ENCODE measurements around the gene TRPT1.
"Not testable (repeated sequence)": the region's sequence is repeated elsewhere in the genome, so short reads cannot be mapped to it uniquely, and the experiment has no call there.

TRPT1 gene

DNA sequence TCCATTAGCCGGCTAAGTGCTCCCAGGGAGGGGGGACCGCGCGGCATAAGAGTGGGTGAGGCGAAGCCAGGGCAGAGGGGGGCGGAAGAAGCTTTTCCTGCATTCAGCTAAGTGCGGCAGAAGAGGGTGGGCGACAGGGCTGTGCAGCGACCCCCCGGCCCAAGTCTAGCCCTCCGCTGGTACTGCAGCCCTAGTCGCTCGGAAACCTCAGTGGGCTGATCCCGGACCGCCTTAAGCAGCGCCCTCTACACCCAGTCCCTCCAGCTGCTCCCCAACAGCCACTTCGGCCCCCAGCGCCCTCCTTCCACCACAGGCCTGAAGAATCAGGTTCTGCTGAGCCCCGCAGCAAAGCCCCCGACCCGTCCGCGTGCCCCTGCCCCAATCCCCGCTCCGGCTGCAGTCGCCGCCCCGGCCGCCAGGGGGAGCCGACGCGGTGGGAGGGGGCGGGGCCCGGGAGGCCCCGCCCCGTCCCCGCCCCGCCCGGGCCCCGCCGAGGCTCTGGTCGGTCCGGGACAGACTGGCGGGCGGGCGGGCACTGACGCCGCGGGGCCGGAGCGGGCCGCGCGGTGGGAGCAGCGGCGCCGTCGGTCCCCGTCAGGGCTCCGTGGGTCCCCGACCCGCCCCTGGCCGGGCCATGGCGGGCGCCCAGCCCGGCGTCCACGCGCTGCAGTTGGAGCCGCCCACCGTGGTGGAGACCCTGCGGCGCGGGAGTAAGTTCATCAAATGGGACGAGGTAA lies 25.2 kb upstream of the TRPT1 start, which contains the start of gene PLCB3:
PLCB3 (plus strand) TSS at position 515 of the 737 bp plus-strand sequence; CDS start at position 635, 120 bp downstream.
- peak within 1 kb of the TSS; percentile 89 for H3K4me3 Mint-ChIP-seq
- peak within 1 kb of the TSS; percentile 71 for H3K27ac Mint-ChIP-seq
- H3K36me3 Mint-ChIP-seq (ENCODE audit: low read depth), result peaks cover 2% of the 10 kb centered on the region
- H3K27me3 Mint-ChIP-seq (ENCODE audit: low read depth), result no peaks in the 10 kb centered on the region
- peaks cover 21% of the 10 kb centered on the region for H3K4me1 Mint-ChIP-seq (ENCODE audit: low read depth)
- H3K9me3 Mint-ChIP-seq, result no peaks in the 10 kb centered on the region

DNA sequence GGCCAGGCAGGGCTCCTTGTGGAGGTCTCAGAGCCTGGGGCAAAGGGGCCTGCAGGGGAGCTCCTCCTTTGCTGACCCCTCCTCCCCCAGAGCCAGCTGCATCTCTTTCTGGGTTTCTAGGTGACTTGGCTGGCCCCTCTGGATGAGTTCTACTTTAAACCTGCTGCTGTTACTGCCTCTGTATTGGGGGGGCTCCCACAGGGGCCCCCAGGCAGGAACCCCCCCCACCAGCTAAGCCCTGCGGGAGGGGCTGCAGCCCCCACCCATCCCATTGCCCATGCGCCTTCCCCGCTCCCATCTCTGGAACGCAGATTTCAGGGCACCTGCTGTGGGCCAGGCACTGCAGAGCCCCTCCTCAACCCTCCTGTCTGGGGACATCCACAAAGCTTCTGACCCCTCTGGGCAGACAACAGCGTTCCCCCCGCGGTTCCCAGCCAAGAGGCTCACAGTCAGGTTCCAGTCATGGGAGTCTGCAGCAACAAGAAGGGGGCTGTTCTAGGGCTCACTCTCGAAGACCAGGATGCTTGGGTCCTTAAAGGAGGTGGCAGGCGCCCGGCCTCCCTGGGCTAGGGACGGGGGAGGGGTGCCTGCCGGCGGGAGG lies 24.5 kb upstream of the TRPT1 start:
- Mint-ChIP-seq H3K36me3 (ENCODE audit: low read depth) (peaks cover 2% of the 10 kb centered on the region), H3K4me1 (ENCODE audit: low read depth) (peaks cover 23% of the 10 kb centered on the region), H3K27me3 (ENCODE audit: low read depth) (no peaks in the 10 kb centered on the region), H3K9me3 (no peaks in the 10 kb centered on the region), H3K4me3 (peak overlapping the region; percentile 74), H3K27ac (no peak overlapping the region)

DNA sequence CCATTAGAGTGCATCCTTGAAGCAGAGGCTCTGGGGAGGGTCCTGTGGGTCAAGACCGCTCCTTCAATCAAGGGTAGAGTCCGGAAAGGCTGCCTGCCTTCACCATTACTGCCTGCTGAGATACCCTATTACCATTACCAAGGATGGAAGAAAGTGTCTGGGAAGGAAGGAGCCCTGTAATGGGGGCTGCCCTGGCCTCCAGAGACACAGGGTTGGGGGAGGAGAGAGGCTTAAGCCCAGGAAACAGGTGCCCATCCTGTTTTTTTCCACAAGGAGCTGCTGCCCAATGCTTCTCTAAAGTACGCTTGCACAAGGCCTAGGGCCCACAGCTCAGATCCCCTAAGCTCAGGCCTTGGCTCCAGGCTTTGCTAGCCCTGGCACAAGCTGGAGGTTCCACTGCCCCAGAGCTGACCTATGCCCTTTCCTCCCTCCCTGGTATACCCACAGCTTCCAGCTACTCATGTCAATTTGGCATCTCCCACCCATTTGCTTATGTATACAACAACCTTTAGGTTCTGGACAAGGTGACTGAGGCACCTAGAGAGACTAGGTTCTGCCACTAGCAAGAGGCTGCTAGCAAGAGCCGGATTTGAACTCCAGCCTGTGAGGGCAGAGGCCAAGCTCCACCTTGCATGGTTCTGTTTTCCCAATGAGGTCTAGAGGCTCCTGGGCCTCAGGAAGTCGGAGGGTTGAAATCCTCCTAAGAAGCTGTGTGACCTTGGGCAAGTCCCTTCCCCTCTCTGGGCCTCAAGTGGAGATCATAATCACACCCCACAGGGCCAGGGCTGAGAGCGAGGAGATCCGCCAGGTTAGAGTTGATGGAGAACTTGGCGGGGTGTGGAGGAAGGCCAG lies 23.8 kb upstream of the TRPT1 start:
- Mint-ChIP-seq H3K27me3 (ENCODE audit: low read depth) (no peaks in the 10 kb centered on the region), H3K36me3 (ENCODE audit: low read depth) (no peaks in the 10 kb centered on the region), H3K4me3 (peak overlapping the region; percentile 59), H3K9me3 (no peaks in the 10 kb centered on the region), H3K27ac (no peak overlapping the region), H3K4me1 (ENCODE audit: low read depth) (peaks cover 27% of the 10 kb centered on the region)

DNA sequence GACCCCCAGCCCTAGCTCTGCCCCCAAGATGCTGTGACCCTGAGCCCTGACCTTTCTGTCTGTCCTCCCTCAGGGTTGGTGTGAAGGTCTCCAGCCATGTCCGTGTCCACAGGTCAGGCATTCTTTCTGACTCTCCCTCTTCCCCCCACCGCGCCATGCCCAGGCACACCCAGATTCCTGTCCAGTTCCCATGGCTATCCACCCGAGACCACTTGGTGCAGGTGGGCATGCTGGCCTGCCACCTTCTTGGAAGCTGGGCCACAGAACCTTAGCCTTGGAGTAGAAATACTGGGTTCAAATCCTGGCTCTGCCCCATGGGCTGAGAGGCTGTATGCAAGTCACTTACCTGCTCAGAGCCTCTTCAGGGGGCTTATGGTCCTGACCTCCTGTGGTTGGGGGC lies 23.1 kb upstream of the TRPT1 start:
- no peaks in the 10 kb centered on the region for H3K27me3 Mint-ChIP-seq (ENCODE audit: low read depth)
- H3K36me3 Mint-ChIP-seq (ENCODE audit: low read depth), result no peaks in the 10 kb centered on the region
- no peaks in the 10 kb centered on the region for H3K9me3 Mint-ChIP-seq
- H3K4me3 Mint-ChIP-seq, result no peak overlapping the region
- H3K27ac Mint-ChIP-seq, result no peak overlapping the region
- peaks cover 27% of the 10 kb centered on the region for H3K4me1 Mint-ChIP-seq (ENCODE audit: low read depth)

DNA sequence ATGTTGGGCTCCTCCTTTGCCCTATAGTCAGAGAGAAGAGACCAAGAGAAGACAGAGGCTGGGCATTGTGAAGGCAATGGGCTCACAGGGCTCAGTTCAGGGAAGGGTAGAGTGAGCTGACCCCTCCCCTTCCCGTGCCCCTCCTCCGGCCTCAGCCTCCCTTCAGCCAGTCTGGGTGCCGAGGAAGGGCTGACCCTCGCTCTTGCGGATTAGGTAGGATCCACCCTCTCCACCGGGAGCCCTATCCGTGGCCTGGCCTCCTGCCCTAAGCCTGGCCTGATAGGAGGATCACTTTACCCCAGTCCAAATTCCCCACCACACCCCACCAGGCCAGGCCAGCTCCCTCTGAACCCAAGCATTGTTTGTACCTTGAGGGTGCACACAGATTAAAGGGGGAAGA lies 22.6 kb upstream of the TRPT1 start:
- H3K27me3 Mint-ChIP-seq (ENCODE audit: low read depth), result no peaks in the 10 kb centered on the region
- no peaks in the 10 kb centered on the region for H3K36me3 Mint-ChIP-seq (ENCODE audit: low read depth)
- peak overlapping the region; percentile 75 for H3K4me3 Mint-ChIP-seq
- H3K27ac Mint-ChIP-seq, result no peak overlapping the region
- H3K4me1 Mint-ChIP-seq (ENCODE audit: low read depth), result peaks cover 25% of the 10 kb centered on the region
- H3K9me3 Mint-ChIP-seq, result no peaks in the 10 kb centered on the region

DNA sequence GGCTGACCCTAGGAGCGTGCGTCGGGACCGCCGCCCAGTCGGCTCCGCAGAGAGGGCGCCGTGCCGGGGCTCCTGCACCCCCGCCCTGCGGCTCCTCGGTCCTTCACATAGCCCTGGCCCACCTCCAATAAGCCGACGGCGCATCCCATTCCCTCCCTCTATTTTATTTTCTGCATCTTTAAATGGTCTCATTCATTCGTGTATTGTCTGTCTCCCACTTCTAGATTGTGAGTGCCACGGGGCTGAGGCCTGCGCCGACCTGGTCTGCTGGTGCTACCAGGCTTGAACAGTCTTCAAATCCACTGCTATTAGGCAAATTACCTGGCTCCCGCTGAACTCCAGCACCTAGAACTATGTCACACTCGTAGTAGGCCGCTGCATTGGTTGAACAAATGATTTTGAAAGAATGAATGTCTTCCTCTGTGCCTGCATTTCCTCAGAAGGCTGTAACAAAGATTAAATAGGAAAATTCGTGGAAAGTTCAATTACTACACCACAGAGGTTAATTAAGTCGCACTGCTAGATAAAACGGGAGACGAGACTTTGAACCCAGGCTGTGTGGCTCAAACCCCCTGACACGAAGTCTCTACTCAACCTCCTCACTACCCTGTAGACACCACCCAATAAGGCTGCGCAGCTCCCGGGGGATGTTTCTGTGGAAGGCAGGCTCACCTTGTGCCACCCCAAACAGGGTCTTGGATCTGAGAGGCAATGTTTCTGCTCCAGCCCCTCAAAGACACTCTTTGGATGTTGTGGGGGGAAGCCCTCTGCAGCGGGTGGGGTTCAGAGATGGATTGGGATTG lies 21.9 kb upstream of the TRPT1 start:
- no peaks in the 10 kb centered on the region for H3K27me3 Mint-ChIP-seq (ENCODE audit: low read depth)
- no peaks in the 10 kb centered on the region for H3K36me3 Mint-ChIP-seq (ENCODE audit: low read depth)
- peak overlapping the region; percentile 36 for H3K27ac Mint-ChIP-seq
- peak overlapping the region; percentile 75 for H3K4me3 Mint-ChIP-seq
- H3K4me1 Mint-ChIP-seq (ENCODE audit: low read depth), result peaks cover 29% of the 10 kb centered on the region
- H3K9me3 Mint-ChIP-seq, result no peaks in the 10 kb centered on the region

DNA sequence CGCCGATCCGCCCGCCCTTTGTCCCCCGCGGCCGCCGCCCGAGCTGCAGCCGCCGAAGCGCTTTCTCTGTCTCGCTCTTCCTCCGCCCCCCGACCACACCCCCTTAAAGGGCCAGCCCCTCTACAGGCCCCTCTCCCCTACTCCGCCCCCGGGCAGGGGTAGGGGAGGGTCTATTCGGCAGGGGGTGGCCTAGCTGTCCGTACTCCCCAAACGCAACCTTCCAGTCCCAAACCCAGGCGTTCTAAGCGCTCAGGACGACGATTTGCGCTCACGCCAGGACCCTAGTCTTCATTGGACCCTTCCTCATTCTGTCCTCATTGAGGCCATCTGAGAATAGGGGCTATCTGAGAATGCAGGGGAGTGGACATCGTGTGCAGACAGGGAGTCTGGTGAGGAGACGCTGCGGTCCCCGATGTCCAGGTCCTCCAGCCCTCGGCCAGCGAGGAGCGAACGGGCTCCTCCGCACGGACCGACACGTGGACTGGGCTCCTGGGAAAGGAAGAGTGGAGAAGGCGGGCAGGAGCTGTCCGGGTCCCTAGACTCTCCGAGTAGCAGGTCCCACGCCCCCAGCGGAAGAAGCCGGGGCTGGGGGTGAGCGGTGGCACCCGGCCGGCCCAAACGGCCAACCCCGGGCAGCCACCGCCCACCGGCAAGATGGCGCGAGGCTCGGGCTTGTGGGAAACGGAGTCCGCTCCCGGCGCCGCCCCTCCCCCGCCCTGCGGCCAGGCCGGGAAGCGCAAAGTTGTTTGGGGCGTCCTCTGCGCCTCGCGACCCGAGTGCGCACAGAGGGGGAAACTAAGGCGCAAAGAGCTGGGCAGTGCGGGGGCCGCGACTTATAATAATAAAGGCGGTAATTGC lies 21.1 kb upstream of the TRPT1 start, which contains the start of gene PPP1R14B:
PPP1R14B (minus strand) TSS at position 73 of the 858 bp plus-strand sequence. CDS start 270 bp downstream, outside the sequence.
- no peaks in the 10 kb centered on the region for H3K9me3 Mint-ChIP-seq
- H3K27ac Mint-ChIP-seq, result peak within 1 kb of the TSS; percentile 79
- H3K36me3 Mint-ChIP-seq (ENCODE audit: low read depth), result no peaks in the 10 kb centered on the region
- H3K4me3 Mint-ChIP-seq, result peak within 1 kb of the TSS; percentile 88
- H3K27me3 Mint-ChIP-seq (ENCODE audit: low read depth), result no peaks in the 10 kb centered on the region
- H3K4me1 Mint-ChIP-seq (ENCODE audit: low read depth), result peaks cover 32% of the 10 kb centered on the region

DNA sequence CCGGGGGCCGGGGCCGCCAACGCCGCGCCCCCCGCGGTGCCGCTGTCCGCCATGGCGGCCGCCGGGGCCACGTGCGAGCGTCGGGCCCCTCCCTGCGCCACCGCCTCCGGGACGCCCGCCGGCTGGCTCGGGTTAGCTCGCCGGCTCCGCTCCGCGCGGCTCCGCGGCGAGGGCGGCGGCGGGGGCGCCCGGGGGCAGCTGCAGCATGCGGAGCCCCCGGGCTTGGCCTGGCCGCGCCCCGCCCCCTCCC lies 20.6 kb upstream of the TRPT1 start:
- H3K27me3 Mint-ChIP-seq (ENCODE audit: low read depth); H3K36me3 Mint-ChIP-seq (ENCODE audit: low read depth); H3K27ac Mint-ChIP-seq; H3K9me3 Mint-ChIP-seq: not testable (repeated sequence)
- peak overlapping the region; percentile 88 for H3K4me3 Mint-ChIP-seq
- peaks cover 28% of the 10 kb centered on the region for H3K4me1 Mint-ChIP-seq (ENCODE audit: low read depth)

DNA sequence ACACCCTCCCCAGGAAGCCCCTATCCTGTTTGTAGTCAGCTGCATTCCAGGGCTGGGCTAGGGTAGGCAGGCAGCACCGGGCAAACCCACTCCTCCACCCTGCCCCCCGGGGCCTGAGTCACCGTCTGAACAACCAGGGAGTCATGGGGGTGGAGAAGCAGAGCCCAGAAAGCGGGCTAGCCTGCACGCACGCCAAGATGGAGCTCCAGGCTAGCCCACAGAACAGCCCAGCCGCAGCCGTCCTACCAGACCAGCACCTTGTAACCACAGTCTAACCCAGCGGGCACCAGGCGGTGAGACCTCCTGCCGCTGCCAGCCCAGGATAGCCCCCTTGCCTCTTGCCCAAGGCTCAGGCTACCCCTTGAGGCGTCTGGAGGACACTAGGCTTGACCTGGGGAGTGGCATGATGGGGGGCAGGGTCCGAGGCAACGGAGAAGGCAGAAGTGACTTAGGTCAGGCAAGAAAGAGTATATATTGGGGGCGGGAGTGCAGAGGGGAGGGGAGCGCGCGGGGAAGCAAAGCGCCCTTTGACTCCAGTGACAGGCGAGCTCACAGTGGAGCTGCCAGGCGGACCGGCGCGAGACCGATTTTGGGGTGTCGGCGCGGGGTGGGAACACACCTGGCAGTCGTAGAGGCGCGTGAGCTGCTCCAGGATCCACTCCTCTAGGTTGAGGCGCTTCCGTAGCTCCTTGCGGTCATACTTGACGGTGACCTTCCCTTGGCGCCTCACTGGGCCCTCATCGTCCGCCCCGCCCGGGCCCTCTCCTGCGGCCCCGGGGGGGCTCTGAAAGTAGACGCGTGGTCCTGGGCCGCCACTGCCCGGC lies 20.0 kb upstream of the TRPT1 start:
- no peaks in the 10 kb centered on the region for H3K36me3 Mint-ChIP-seq (ENCODE audit: low read depth)
- H3K4me1 Mint-ChIP-seq (ENCODE audit: low read depth), result peaks cover 28% of the 10 kb centered on the region

DNA sequence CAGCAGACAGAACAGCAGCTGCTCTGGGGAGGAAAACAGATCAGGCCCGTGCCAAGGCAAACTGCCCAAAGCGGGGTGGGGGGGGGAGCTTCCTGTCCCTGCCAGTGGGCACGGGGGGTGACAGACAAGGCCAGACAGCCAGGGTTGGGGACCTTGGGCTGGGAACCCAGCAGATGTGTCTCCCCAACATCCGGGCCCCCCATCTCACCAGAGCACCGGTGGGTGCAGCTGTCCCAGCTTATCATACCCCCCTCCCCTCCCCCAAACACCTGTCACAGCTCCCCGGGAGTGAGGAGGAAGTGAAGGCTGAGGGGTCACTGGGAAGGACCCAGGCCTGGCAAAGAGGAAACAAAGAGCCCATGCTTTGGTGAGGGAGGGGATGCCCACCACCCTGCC lies 19.4 kb upstream of the TRPT1 start:
- H3K36me3 Mint-ChIP-seq (ENCODE audit: low read depth), result no peaks in the 10 kb centered on the region
- peaks cover 31% of the 10 kb centered on the region for H3K4me1 Mint-ChIP-seq (ENCODE audit: low read depth)
- H3K9me3 Mint-ChIP-seq, result no peaks in the 10 kb centered on the region
- peak overlapping the region; percentile 79 for H3K27ac Mint-ChIP-seq
- peak overlapping the region; percentile 87 for H3K4me3 Mint-ChIP-seq
- H3K27me3 Mint-ChIP-seq (ENCODE audit: low read depth), result no peaks in the 10 kb centered on the region

More for the DNA sequence above, 20.0 kb upstream of the TRPT1 start:
- peak overlapping the region; percentile 87 for H3K4me3 Mint-ChIP-seq
- H3K27ac Mint-ChIP-seq, result peak overlapping the region; percentile 79
- no peaks in the 10 kb centered on the region for H3K9me3 Mint-ChIP-seq
- H3K27me3 Mint-ChIP-seq (ENCODE audit: low read depth), result no peaks in the 10 kb centered on the region

DNA sequence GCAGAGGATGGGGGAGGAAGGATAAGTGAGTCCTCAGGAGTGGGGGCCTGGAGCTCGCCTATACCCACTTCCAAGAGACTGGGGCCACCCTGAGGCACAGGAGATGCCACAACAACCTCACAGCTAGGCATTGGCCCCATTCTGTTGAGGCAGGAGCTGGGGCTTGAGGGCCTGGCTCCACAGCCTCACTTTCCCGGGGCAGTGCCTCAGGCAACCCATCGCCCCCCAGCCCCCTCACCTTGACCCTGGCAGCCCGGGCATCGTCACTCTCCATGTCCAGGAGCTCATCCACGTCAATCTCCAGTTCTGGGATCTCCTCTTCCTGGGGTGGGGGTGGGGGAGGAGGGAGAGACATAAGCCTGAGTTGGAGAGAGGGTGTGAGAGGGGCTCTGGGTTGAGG lies 19.0 kb upstream of the TRPT1 start:
- Mint-ChIP-seq H3K4me3 (peak overlapping the region; percentile 87), H3K27ac (no peak overlapping the region), H3K36me3 (ENCODE audit: low read depth) (peaks cover 2% of the 10 kb centered on the region), H3K9me3 (no peaks in the 10 kb centered on the region), H3K4me1 (ENCODE audit: low read depth) (peaks cover 32% of the 10 kb centered on the region), H3K27me3 (ENCODE audit: low read depth) (no peaks in the 10 kb centered on the region)

DNA sequence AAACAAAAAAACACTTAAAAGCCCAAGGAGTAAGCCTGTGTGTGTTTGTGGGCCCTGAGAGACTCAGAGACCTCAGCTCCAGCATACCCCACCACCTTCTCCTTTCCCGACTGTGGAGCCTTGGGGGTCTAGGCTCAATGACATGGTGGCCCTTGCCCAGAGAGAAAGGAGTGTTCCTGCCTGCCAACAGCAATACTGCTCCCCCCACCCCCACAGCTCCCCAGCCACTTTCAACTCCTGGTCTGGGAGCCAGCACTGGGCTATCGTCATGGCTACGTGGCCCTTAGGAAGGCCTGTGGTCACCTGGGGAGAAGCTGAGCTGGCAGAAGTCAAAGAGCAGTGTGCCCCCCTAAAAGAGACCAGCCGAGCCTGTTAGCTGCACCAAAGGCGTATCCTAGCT lies 18.1 kb upstream of the TRPT1 start:
- H3K4me1 Mint-ChIP-seq (ENCODE audit: low read depth), result peaks cover 28% of the 10 kb centered on the region
- H3K4me3 Mint-ChIP-seq, result peak overlapping the region; percentile 95
- H3K36me3 Mint-ChIP-seq (ENCODE audit: low read depth), result peaks cover 2% of the 10 kb centered on the region
- H3K9me3 Mint-ChIP-seq, result no peaks in the 10 kb centered on the region
- no peaks in the 10 kb centered on the region for H3K27me3 Mint-ChIP-seq (ENCODE audit: low read depth)
- H3K27ac Mint-ChIP-seq, result no peak overlapping the region
